SKM-1 (cell line): ENCODE data around the gene PLEKHM2.

Source experiments
- DNase-seq: peaks from one replicate; lab custom pipeline; 2025; ENCODE audit not compliant: unreplicated experiment; lab: John Stamatoyannopoulos, UW

PLEKHM2 gene

DNA sequence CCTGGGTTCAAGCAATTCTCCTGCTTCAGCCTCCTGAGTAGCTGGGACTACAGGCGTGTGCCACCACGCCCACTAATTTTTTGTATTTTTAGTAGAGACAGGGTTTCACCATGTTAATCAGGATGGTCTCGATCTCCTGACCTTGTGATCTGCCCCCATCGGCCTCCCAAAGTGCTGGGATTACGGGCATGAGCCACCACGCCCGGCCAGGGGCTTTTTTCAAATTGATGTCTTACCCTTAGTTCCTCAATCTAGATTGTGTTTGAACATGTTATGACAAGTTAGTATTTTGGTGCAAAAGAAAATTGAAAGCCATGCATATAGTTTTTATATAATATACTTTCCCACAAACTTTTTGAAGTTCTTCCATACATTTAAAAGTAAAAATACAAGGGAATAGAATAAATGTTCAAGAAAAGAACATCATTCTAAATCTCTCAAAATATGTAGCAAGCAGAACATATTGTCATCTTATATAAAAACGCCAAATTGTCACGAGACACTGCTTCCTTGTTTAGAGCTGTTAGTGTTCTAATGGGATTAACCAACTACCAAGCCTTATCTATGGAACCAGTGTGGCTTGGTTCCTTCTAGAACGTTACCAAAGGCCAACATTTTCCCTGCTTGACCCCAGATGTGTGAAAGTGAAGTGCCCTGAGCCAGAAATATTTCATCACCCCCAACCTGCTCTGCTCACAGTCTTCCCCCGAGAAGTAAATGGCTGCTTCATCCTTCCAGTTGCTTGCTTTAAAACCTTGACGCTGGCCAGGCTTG, 9.5 kb upstream of the PLEKHM2 start:
- DNase-seq: peak; percentile 58

GRCh38 chr1:15676010-15676409, 8.1 kb upstream of the PLEKHM2 start:
- DNase-seq: no peak

DNA sequence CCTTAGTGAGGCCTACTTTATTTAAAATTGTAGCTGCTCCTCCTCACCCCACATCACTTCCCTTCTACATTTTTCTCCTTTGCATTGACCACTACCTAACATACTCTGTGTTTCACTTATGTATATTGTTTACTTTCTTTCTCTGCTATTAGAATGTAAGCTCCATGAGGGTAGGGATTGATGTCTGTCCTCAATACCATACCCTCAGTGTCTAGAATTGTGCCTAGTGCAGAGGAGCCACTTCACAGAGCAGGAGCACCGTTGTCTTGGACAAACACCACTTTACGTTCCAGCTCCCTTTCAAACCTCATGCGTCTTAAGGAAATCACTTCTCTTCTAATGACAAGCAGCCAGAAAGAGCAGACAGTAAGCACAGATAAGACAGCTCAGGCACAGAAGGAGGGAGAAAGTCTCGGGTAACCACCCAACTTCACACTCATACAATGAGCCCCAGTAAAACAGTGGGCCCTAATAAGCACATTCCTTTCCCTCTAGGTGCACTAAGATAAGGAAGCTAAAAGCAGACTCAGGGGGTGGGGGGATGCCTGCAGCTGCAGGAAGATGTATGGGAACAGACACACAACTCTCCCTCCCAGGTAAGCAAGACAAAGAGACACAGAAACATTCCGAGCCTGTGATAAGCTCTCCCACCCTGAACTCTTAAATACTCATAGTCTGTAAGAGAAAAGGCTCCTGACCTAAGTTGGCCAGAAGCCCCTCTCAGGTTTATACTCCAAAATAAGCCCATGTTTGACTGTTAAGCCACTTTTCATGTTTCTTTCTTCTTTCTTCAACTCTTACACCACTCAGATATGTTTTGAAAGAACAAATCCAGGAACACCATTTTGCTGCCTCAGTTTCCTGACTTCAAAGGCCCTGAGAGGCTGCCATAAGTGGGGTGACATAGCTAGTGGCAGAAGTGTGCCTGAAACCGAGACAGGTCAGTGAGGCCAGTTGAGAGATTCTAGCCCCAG, 7.1 kb upstream of the PLEKHM2 start:
- DNase-seq: no peak

- peak; percentile 42 for DNase-seq
Measured at GRCh38 chr1:15678578-15678977, 5.5 kb upstream of the PLEKHM2 start.

- DNase-seq: no peak
Measured at GRCh38 chr1:15680131-15680530, 4.0 kb upstream of the PLEKHM2 start.

DNA sequence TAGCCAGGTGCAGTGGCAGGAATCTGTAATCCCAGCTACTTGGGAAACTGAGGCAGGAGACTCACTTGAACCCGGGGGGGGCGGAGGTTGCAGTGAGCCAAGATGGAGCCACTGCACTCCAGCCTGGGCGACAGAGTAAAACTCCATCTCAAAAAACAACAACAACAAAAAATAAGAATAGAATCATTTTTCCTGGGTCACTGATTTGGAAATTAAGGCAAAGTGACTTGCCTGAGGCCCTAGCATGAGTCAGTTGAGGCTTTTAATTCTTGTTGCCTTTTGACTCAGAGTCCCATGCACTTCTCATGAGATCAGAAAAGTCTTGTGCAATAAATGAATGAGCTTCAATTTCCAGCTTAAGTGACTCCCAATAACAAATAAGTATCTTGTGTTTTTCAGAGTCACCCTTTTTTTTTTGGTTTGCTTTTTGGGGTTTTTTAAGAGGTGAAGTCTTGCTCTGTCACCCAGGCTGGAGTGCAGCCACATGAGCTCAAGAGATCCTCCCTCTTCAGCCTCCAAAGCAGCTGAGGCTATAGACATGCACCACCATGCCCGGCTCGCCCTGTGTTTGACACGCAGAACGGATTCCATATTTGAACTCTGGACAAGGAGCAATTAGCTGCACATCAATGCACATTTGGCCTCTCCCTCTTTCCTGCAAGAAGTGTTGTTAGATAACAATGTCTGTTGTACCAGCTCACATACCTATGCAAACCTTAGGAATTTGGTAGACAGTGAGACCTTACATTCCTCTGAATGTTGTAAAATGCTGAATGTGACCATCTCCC, 3.4 kb upstream of the PLEKHM2 start:
- DNase-seq: no peak

DNA sequence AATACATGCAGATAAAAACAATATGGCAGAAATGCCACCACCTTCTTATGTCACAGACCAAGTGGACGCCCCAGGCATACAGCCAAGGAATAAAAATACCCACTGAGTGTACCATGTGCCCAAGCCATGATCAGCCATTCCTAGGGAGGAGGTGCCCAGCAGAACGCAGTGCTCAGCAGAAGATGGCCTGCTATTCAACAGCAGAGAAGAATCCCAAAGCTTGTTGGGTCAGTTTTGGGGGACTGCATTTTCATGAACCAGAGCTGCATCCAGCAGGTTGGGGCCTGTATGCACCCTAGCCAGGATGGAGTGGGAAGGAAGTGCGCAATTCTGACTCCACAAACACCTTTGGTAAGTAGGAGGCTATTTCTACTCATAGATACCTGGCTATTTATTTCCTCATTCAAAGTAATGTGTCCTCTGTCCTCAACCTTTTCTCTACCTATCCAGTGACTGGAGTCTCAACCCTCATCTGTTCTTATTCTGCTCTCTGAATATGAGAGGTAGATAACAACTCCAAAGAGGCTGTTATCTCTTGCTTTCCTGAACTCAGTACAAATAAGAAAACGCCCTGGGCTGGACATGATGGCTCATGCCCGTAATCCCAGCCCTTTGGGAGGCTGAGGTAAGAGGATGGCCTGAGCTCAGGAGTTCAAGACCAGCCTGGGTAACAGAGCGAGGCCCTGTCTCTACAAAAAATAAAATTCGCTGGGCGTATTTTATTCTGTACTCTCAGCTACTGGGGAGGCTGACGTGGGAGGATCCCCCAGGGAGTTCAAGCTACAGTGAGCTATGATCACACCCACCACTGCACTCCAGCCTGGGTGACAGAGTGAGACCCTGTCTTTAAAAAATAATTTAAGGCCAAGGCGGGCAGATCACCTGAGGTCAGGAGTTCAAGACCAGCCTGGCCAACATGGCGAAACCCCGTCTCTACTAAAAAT, 2.5 kb upstream of the PLEKHM2 start:
- no peak for DNase-seq

DNA sequence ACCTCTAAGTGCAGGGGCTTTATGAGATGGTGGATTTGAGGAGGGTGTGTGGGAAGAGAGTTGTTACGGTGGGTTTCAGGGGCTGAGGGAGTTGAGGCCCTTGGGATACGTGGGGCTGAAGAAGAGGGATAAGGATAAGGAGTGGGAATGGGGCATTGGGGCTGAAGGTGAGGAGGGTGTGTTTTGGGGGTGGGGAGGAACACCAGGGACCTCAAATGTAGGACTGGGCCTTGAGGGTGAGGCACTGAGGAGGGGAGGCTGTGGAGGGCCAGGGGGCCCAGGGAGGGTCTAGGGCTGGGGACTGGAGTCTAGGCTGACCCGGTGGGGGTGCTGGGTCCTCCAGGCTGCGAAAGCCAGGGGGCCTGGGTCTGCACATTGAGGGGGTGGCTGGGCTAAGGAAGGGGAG, 1.2 kb upstream of the PLEKHM2 start:
- no peak for DNase-seq

DNA sequence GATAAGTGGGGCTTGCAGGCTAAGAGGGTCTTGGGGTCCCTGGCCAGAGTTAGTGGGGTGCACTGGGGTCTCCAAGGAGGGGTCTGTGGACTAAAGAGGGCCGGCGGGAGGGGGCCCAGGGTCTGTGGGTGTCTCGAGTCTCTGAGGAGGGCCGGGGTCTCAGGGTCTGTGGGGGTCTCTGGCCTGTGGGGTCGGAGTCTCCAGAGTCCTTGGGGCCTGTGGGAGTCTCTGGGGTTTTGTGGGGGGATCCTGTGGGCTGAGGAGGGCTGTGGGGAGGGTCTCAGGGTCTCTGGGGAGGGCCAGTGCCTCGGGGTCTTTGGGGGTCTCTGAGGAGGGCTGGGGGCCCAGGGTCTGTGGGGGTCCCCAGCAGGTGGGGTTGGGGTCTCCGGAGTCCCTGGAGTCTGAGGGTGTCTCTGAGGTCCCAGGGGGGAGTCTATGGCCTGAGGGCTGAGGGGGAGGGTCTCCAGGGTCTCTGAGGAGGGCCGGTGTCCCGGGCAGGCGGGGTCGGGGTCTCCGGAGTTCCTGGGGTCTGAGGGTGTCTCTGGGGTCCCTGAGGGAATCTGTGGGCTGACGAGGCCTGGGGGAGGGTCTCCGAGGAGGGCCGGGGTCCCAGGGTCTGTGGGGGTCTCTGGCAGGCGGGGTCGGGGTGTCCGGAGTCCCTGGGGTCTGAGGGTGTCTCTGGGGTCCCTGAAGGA, 628 bp upstream of the PLEKHM2 start:
- DNase-seq: no peak

DNA sequence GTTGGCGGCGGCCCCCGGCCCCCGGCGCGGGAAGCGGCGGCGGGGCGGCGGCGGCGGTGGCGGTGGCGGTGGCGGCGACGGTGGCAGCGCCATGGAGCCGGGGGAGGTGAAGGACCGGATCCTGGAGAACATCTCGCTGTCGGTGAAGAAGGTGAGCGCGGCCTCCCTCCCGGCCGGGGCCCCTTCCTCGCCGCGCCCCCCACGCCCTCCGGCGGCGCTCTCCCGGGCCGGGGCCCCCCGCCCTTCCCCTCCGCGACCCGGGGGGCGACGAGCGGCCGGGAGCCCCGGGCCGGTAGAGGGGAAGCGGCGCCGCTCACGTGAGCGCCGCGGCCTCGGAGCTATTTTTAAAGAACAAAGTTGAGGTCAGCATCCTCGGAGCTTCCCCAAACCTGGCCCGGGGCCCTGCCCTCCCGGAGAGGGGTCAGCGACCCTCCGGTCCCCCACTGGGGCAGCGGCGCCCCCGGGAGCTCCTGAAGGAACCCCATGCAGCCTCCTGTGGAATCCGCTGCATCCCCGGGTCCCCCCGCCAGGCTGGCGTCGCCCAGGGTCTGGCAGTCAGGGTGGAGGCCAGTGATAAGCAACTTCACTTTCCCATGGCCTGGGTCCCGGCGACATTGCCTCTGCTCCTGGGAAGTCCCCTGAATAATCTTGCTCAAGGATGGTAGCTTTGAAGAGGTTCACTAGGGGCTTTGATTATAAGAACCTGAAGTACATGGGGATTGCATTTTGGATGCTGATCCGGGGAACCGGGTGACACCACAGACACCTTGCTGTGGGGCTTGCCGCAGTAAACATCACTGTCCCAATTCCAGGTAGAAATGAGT, 560 bp downstream of the PLEKHM2 start:
- no peak for DNase-seq

- no peak for DNase-seq
Measured at GRCh38 chr1:15685820-15686219, 1.7 kb downstream of the PLEKHM2 start.

DNA sequence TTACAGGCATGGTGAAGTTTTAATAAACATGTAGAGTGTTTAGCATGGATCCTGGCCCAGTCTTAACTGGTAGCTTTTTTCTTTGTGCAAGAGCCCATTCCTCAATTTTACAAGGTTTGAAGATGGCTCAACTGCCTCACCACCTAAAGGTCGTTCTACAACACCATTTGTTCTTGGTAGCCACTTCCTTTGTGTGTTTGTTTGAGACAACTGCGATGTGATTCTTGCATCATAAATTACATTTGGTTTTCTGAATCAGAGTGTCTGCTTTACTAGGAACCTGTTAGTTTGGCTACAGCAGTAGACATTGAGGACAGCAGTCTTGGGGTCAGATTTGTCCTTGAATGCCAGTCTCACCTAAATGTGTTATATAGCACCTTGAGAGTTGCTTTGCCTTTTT, 3.3 kb downstream of the PLEKHM2 start:
- no peak for DNase-seq

DNA sequence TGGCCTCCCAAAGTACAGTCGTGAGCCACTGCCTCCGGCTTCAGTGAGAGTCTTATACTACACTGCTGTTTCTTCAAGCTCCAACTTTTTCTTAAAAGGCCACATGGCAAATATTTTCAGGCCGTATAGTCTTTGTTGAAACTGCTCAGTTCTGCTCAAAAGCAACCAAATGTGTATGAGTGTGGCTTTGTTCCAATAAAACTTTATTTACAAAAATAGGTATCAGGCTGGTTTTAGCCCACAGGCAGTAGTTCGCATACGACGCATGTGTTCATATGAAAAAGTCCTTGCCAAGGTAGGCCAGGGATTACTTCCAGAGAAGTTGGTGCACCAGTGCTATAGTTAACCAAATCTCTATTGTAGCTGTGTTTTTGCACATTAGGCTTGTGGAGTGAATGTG, 6.2 kb downstream of the PLEKHM2 start:
- no peak for DNase-seq

DNA sequence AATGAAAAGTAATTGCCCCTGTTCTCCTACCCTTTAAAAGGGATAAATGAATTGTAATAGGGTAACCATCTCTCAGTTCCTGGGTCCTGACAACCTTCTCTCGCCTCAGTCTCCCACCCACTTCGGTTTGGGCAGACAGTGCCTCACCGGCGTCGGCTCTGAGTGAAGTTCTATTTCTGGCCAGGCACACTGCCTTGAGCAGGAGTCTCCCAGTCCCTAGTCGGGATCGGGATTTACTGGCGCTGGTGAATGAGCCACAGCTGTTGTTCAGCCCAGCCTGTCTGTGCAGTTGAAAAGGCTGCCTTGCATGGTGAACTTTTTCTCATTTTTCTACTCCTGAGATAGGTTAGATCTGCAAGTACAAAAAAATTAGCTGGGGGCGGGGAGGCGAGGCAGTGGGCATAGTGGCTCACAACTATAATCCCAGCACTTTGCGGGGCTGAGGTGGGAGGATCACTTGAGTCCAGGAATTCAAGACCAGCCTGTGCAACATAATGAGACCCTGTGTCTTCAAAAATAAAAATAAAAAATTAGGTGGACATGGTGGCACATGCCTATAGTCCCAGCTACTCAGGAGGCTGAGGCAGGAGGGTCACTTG, 7.4 kb downstream of the PLEKHM2 start:
- DNase-seq: no peak

GRCh38 chr1:15692121-15692682, 8.1 kb downstream of the PLEKHM2 start:
- no peak for DNase-seq

- DNase-seq: no peak
Measured at GRCh38 chr1:15693371-15693770, 9.3 kb downstream of the PLEKHM2 start.

DNA sequence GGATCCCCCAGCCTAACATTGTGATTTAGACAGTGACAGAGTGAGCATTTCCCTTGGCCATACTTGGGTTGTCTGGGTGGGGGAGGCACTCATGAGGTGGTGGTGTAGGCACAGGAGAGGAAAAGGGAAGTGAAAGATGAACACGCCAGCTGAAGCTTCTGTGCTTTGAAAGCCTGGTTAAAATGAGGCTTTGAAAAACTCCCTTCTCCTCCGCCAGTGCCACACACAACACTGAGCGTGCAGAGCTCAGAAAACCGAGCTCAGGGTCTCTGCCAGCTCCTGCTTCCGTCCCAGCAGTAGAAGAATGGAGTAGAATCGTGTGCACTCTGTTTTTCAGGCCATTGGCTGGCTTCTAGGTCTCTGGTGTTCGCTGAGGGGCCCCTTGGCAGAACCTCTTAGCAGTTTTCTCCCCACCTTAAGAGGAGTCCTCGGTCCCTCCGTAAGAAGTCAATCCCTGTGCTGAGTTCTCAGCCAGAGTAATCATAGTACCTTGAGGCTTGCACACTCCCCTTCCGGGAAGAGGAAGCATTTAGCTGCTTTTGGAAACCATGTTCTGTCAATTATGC, 12.9 kb downstream of the PLEKHM2 start:
- peak; percentile 72 for DNase-seq

GRCh38 chr1:15698201-15698600, 14.1 kb downstream of the PLEKHM2 start:
- no peak for DNase-seq
